Measurements from ENCODE around the gene TRPM6. TPM values are rescaled to one million over a fixed set of nuclear protein-coding genes. Genes with fewer than 3 reads are reported as not detected.

Gene TRPM6
- total and polyA plus RNA-seq, 2 donors (not counting 3 experiments of a cell fraction or from before 2014, with no cell fraction given) = 0.01 to 0.22 TPM

GRCh38 chr9:74817281-74817810 lies 70.4 kb downstream of the TRPM6 start:
- intact Hi-C loops (cut with micrococcal nuclease) = no loop called here
- H4K20me1 ChIP-seq (replicated peaks; ENCODE audit: control insufficient read depth, extremely low read depth, insufficient read depth, low read length) = no peaks in the 10 kb centered on the region
- dilution Hi-C loops (cut with MboI; ENCODE audit: extremely low pct_ligation_motif_present, low sequenced_read_pairs) = no loop called here

More at GRCh38 chr9:74817281-74817810, 70.4 kb downstream of the TRPM6 start:
- Histone ChIP-seq H3K4me1 (ENCODE audit: control insufficient read depth, extremely low read depth, insufficient read depth, low read length) (no peaks in the 10 kb centered on the region), H3K4me2 (ENCODE audit: insufficient read depth, low read length) (no peak overlapping the region), H3K36me3 (ENCODE audit: control insufficient read depth in 2 of 2, extremely low read depth in 1 of 2, insufficient read depth in 2 of 2, low read length in 2 of 2) (no peaks in the 10 kb centered on the region), H3K27ac (ENCODE audit: insufficient read depth, low read depth, low read length) (no peak overlapping the region), H2AFZ (ENCODE audit: low read depth, low read length) (no peak overlapping the region), H3K27me3 (ENCODE audit: control insufficient read depth in 2 of 2, insufficient read depth in 2 of 2, low read length in 2 of 2) (no peaks in the 10 kb centered on the region), H3K79me2 (ENCODE audit: control insufficient read depth, insufficient read depth, low read length) (no peaks in the 10 kb centered on the region), H3K4me3 (replicated peaks in 1 of 3; ENCODE audit: insufficient read depth in 1 of 3, low read depth in 1 of 3, low read length in 3 of 3) (no peak overlapping the region), H3K9me3 (replicated peaks; ENCODE audit: control insufficient read depth, insufficient read depth, low read length) (no peaks in the 10 kb centered on the region), H3K9ac (replicated peaks; ENCODE audit: extremely low read depth, insufficient read depth, low read length) (no peak overlapping the region), H3K9me1 (replicated peaks; ENCODE audit: control insufficient read depth, extremely low read depth, insufficient read depth, low read length) (no peaks in the 10 kb centered on the region)
- TF ChIP-seq POLR2A (IDR thresholded peaks at IDR 0.05; ENCODE audit: low read depth, low read length) = no peak
- TF ChIP-seq MYC (IDR thresholded peaks at IDR 0.05; ENCODE audit: low read depth, low read length) = no peak
- TF ChIP-seq EZH2 (IDR thresholded peaks at IDR 0.05; ENCODE audit: borderline replicate concordance, low read depth, low read length, severe bottlenecking) = no peak
- TF ChIP-seq JUN (IDR thresholded peaks at IDR 0.05; ENCODE audit: borderline replicate concordance, insufficient read depth, insufficient read length, low read depth) = no peak
- no peak for TF ChIP-seq POLR2AphosphoS5 (IDR thresholded peaks at IDR 0.05; ENCODE audit: insufficient read depth, low read depth, low read length)
- no peak for TF ChIP-seq CTCF (IDR thresholded peaks at IDR 0.05; ENCODE audit: extremely low read depth in 1 of 2, insufficient read depth in 1 of 2, low read depth in 1 of 2, low read length in 2 of 2)
- no peak for TF ChIP-seq GATA2 (IDR thresholded peaks at IDR 0.05; ENCODE audit: insufficient read depth, insufficient read length, low read depth, low read length)
- no peak for TF ChIP-seq MAX (IDR thresholded peaks at IDR 0.05; ENCODE audit: insufficient read depth, insufficient read length)
- no peak for TF ChIP-seq FOS (IDR thresholded peaks at IDR 0.05; ENCODE audit: borderline replicate concordance, insufficient read depth, low read length)
- FAIRE-seq (no peak), DNase-seq (ENCODE audit: low read depth, low spot score) (no peak)
- ChIA-PET CTCF (interaction anchor here (0.9 to 1.8 kb wide), 3 partner anchors 9 to 40 kb away, joined by 3 to 5 read pairs (median 3); no protein-coding TSS in a partner anchor), POLR2A (no interaction called here)
- no TSS peak for BruUV-seq (replicated peaks)

Data from endothelial cell of umbilical vein (primary cell).